Astrocyte (in vitro differentiated cells and primary cell): Measurements from ENCODE around the gene SPDYE6. TPM values are rescaled to one million over a fixed set of nuclear protein-coding genes. Genes with fewer than 3 reads are reported as not detected.

Experiments used
- DNase-seq: peaks from one replicate; pipeline ENCODE4 v3.0.0-alpha.2; 2010; ENCODE audit warnings: low read depth
- FAIRE-seq: peaks from 2 replicates; lab custom pipeline; 2011; peaks lifted over from hg19 to GRCh38; lab: Jason Lieb, UNC
- H2AFZ ChIP-seq: 2 replicates; pipeline ENCODE4 v1.6.0; 2012; ENCODE audit warnings: low read depth, low read length, inconsistent platforms
- H3K27ac ChIP-seq: 2 replicates; pipeline ENCODE4 v1.5.1; 2011; ENCODE audit warnings: low read depth, low read length, inconsistent platforms
- H3K27me3 ChIP-seq: 2 replicates; pipeline ENCODE4 v1.6.0; 2011; ENCODE audit warnings: low read length, inconsistent platforms; ENCODE audit not compliant: insufficient read depth
- H3K36me3 ChIP-seq: 2 replicates; pipeline ENCODE4 v1.5.1; 2011; ENCODE audit warnings: low read length, inconsistent platforms; ENCODE audit not compliant: insufficient read depth
- H3K4me1 ChIP-seq: 2 replicates; pipeline ENCODE4 v1.5.1; 2011; ENCODE audit warnings: low read length, inconsistent platforms; ENCODE audit not compliant: insufficient read depth
- H3K4me2 ChIP-seq: 2 replicates; pipeline ENCODE4 v1.6.0; 2012; ENCODE audit warnings: low read length, inconsistent platforms
- H3K4me3 ChIP-seq: 2 replicates; pipeline ENCODE4 v1.5.1; 2011; ENCODE audit warnings: low read depth, mild to moderate bottlenecking, low read length, inconsistent platforms; ENCODE audit not compliant: insufficient read depth
- H3K79me2 ChIP-seq: 2 replicates; pipeline ENCODE4 v1.6.0; 2012; ENCODE audit warnings: mild to moderate bottlenecking, low read length, inconsistent platforms; ENCODE audit not compliant: insufficient read depth
- H3K9ac ChIP-seq: 2 replicates; pipeline ENCODE4 v1.6.0; 2012; ENCODE audit warnings: mild to moderate bottlenecking, low read length, inconsistent platforms
- H3K9me3 ChIP-seq: 2 replicates; pipeline ENCODE4 v1.5.1; 2012; ENCODE audit warnings: low read depth, mild to moderate bottlenecking, low read length, inconsistent platforms; ENCODE audit not compliant: insufficient read depth
- H4K20me1 ChIP-seq: 2 replicates; pipeline ENCODE4 v1.6.0; 2012; ENCODE audit warnings: low read length, inconsistent platforms; ENCODE audit not compliant: insufficient read depth
- H3K27ac Mint-ChIP-seq: one replicate; pipeline ENCODE4 v1.8.0; 2021; ENCODE audit warnings: mild to moderate bottlenecking, mixed read lengths; ENCODE audit not compliant: unreplicated experiment
- H3K27me3 Mint-ChIP-seq: one replicate; pipeline ENCODE4 v1.8.0; 2021; ENCODE audit warnings: low read depth, mixed read lengths; ENCODE audit not compliant: unreplicated experiment
- H3K36me3 Mint-ChIP-seq: one replicate; pipeline ENCODE4 v1.8.0; 2021; ENCODE audit warnings: low read depth, mixed read lengths; ENCODE audit not compliant: unreplicated experiment
- H3K4me1 Mint-ChIP-seq: one replicate; pipeline ENCODE4 v1.8.0; 2021; ENCODE audit warnings: low read depth, mixed read lengths; ENCODE audit not compliant: unreplicated experiment
- H3K4me3 Mint-ChIP-seq: one replicate; pipeline ENCODE4 v1.8.0; 2021; ENCODE audit warnings: mild to moderate bottlenecking, moderate library complexity, mixed read lengths; ENCODE audit not compliant: unreplicated experiment
- H3K9me3 Mint-ChIP-seq: one replicate; pipeline ENCODE4 v1.8.0; 2021; ENCODE audit warnings: mild to moderate bottlenecking, mixed read lengths; ENCODE audit not compliant: unreplicated experiment
- CTCF ChIP-seq: IDR thresholded peaks from 2 replicates; pipeline ENCODE4 v1.5.1; 2011; ENCODE audit warnings: low read depth, mild to moderate bottlenecking, inconsistent platforms, low read length, moderate library complexity; ENCODE audit not compliant: insufficient read depth
- EZH2 ChIP-seq: IDR thresholded peaks from 2 replicates; pipeline ENCODE4 v1.6.1; 2012; ENCODE audit warnings: mild to moderate bottlenecking, low read length, inconsistent platforms; ENCODE audit not compliant: insufficient read depth
- total RNA-seq: library from RNA; stranded (reverse); gene quantifications from 2 replicates; pipeline ENCODE4 v1.2.1, GENCODE V29; 2021

The SPDYE6 gene
- total RNA-seq, 1 donor from 2014 or later: not detected

- Histone ChIP-seq H3K79me2 (no peaks in the 10 kb centered on the region), H4K20me1 (no peaks in the 10 kb centered on the region), H3K36me3 (no peaks in the 10 kb centered on the region), H3K4me2 (no peak overlapping the region), H3K4me1 (no peaks in the 10 kb centered on the region), H3K27ac (no peak overlapping the region), H3K4me3 (no peak overlapping the region), H2AFZ (no peak overlapping the region), H3K9ac (no peak overlapping the region), H3K27me3 (no peaks in the 10 kb centered on the region), H3K9me3 (no peaks in the 10 kb centered on the region)
- no peak overlapping the region for H3K27ac Mint-ChIP-seq
- peaks cover 2% of the 10 kb centered on the region for H3K9me3 Mint-ChIP-seq
- peaks cover 3% of the 10 kb centered on the region for H3K36me3 Mint-ChIP-seq
- DNase-seq (no peak), FAIRE-seq (no peak)
- no peak overlapping the region for H3K4me3 Mint-ChIP-seq
- H3K27me3 Mint-ChIP-seq: no peaks in the 10 kb centered on the region
- H3K4me1 Mint-ChIP-seq: no peaks in the 10 kb centered on the region
- TF ChIP-seq CTCF (no peak), EZH2 (no peak)
Measured at GRCh38 chr7:102313997-102314780, 42.1 kb downstream of the SPDYE6 start.

GRCh38 chr7:102312317-102312716 is 43.9 kb downstream of the SPDYE6 start:
- Histone ChIP-seq H3K27me3 (no peaks in the 10 kb centered on the region), H3K27ac (no peak overlapping the region), H3K79me2 (no peaks in the 10 kb centered on the region), H3K36me3 (no peaks in the 10 kb centered on the region), H3K4me3 (no peak overlapping the region), H3K9ac (no peak overlapping the region), H2AFZ (no peak overlapping the region), H3K9me3 (no peaks in the 10 kb centered on the region), H3K4me2 (no peak overlapping the region), H3K4me1 (peaks cover 4% of the 10 kb centered on the region), H4K20me1 (no peaks in the 10 kb centered on the region)
- H3K27me3 Mint-ChIP-seq: no peaks in the 10 kb centered on the region
- H3K4me3 Mint-ChIP-seq: no peak overlapping the region
- TF ChIP-seq CTCF (no peak), EZH2 (no peak)
- H3K9me3 Mint-ChIP-seq: peaks cover 2% of the 10 kb centered on the region
- no peak overlapping the region for H3K27ac Mint-ChIP-seq
- H3K4me1 Mint-ChIP-seq: peaks cover under 1% of the 10 kb centered on the region
- H3K36me3 Mint-ChIP-seq: peaks cover 3% of the 10 kb centered on the region
- no peak for DNase-seq
- FAIRE-seq: no peak

GRCh38 chr7:102310414-102310815 is 45.8 kb downstream of the SPDYE6 start:
- H3K9me3 Mint-ChIP-seq: no peaks in the 10 kb centered on the region
- peaks cover 13% of the 10 kb centered on the region for H3K4me1 ChIP-seq
- H3K27me3 ChIP-seq: no peaks in the 10 kb centered on the region
- FAIRE-seq (no peak), DNase-seq (no peak)
- no peak for TF ChIP-seq EZH2
- TF ChIP-seq CTCF: no peak
- H3K9me3 ChIP-seq: no peaks in the 10 kb centered on the region
- H3K36me3 ChIP-seq: no peaks in the 10 kb centered on the region
- no peak overlapping the region for H3K4me2 ChIP-seq
- H3K27ac Mint-ChIP-seq: no peak overlapping the region
- H4K20me1 ChIP-seq: no peaks in the 10 kb centered on the region
- H3K27ac ChIP-seq: no peak overlapping the region
- H2AFZ ChIP-seq: no peak overlapping the region
- no peaks in the 10 kb centered on the region for H3K36me3 Mint-ChIP-seq
- no peak overlapping the region for H3K9ac ChIP-seq
- no peak overlapping the region for H3K4me3 Mint-ChIP-seq
- peaks cover 2% of the 10 kb centered on the region for H3K4me1 Mint-ChIP-seq
- H3K27me3 Mint-ChIP-seq: no peaks in the 10 kb centered on the region
- H3K79me2 ChIP-seq: no peaks in the 10 kb centered on the region
- H3K4me3 ChIP-seq: no peak overlapping the region
